Hepatocyte (in vitro differentiated cells): ENCODE data around the gene PHACTR1. TPM values are rescaled to one million over a fixed set of nuclear protein-coding genes. Genes with fewer than 3 reads are reported as not detected.

Source experiments
- DNase-seq: peaks from one replicate; pipeline ENCODE4 v3.0.0-alpha.2; 2016; ENCODE audit warnings: low spot score
- H2AFZ ChIP-seq: fragments of 200-600 bp; sonication (generic); 2 replicates; pipeline ENCODE4 v1.6.0; 2016; ENCODE audit warnings: antibody characterized with exemption, mild to moderate bottlenecking
- H3K27ac ChIP-seq: fragments of 200-600 bp; sonication (generic); 2 replicates; pipeline ENCODE4 v1.5.1; 2016; ENCODE audit warnings: mild to moderate bottlenecking
- H3K27me3 ChIP-seq: fragments of 200-600 bp; sonication (generic); 2 replicates; pipeline ENCODE4 v1.6.1; 2016
- H3K36me3 ChIP-seq: fragments of 200-600 bp; sonication (generic); replicated peaks from 2 replicates; pipeline ENCODE4 v1.5.1; 2016; ENCODE audit warnings: low read depth; ENCODE audit not compliant: insufficient read depth
- H3K4me1 ChIP-seq: fragments of 200-600 bp; sonication (generic); 2 replicates; pipeline ENCODE4 v1.5.1; 2016; ENCODE audit warnings: mild to moderate bottlenecking, moderate library complexity; ENCODE audit not compliant: insufficient read depth
- H3K4me2 ChIP-seq: fragments of 200-600 bp; sonication (generic); 2 replicates; pipeline ENCODE4 v1.6.0; 2016
- H3K4me3 ChIP-seq: fragments of 200-600 bp; sonication (generic); 2 replicates; pipeline ENCODE4 v1.5.1; 2016; ENCODE audit warnings: mild to moderate bottlenecking
- H3K79me2 ChIP-seq: fragments of 200-600 bp; sonication (generic); 2 replicates; pipeline ENCODE4 v1.6.0; 2017; ENCODE audit warnings: mild to moderate bottlenecking
- H3K9me2 ChIP-seq: fragments of 200-600 bp; sonication (generic); replicated peaks from 2 replicates; pipeline ENCODE4 v1.6.0; 2017; ENCODE audit warnings: mild to moderate bottlenecking; ENCODE audit not compliant: insufficient read depth
- H3K9me3 ChIP-seq: fragments of 200-600 bp; sonication (generic); 2 replicates; pipeline ENCODE4 v1.5.1; 2016; ENCODE audit warnings: low read depth, mild to moderate bottlenecking
- H4K20me1 ChIP-seq: fragments of 200-600 bp; sonication (generic); 2 replicates; pipeline ENCODE4 v1.6.0; 2016; ENCODE audit warnings: mild to moderate bottlenecking; ENCODE audit not compliant: insufficient read depth, poor library complexity, severe bottlenecking
- CTCF ChIP-seq: fragments of 200-600 bp; sonication (generic); IDR thresholded peaks from 2 replicates; pipeline ENCODE4 v1.5.1; 2016; ENCODE audit warnings: antibody characterized with exemption, mild to moderate bottlenecking; ENCODE audit not compliant: poor library complexity
- EZH2 ChIP-seq: fragments of 200-600 bp; sonication (generic); IDR thresholded peaks from 2 replicates; pipeline ENCODE4 v1.6.1; 2016; ENCODE audit warnings: antibody characterized with exemption, mild to moderate bottlenecking, borderline replicate concordance
- EZH2phosphoT487 ChIP-seq: fragments of 200-600 bp; sonication (generic); IDR thresholded peaks from one replicate; pipeline ENCODE4 v1.6.1; 2018; ENCODE audit warnings: antibody characterized with exemption, mild to moderate bottlenecking, low read depth, moderate library complexity; ENCODE audit not compliant: unreplicated experiment, severe bottlenecking
- WGBS: methylation state at CpG from one replicate; pipeline ENCODE4 v1.1.6; 2016; ENCODE audit warnings: low lambda C conversion rate; ENCODE audit errors: missing lambda C conversion rate; 5-methylcytosine and 5-hydroxymethylcytosine counted together
- polyA plus RNA-seq: library from polyadenylated mRNA; unstranded; fragments of >200 nt; fragmentation: Nextera tagmentation; extraction: Ambion mirVana; gene quantifications from 2 replicates; pipeline ENCODE4 v1.2.1, GENCODE V29; 2016
- total RNA-seq: library from RNA; depleted of rRNA; stranded (reverse); fragments of >200 nt; gene quantifications from 2 replicates; pipeline ENCODE4 v1.2.3, GENCODE V29; 2014

Gene PHACTR1
- total and polyA plus RNA-seq, 2 experiments from 2014 or later = 3.0 to 4.3 TPM

- H2AFZ ChIP-seq = no peak overlapping the region
- TF ChIP-seq EZH2phosphoT487 = no peak
- no peak for TF ChIP-seq CTCF
- TF ChIP-seq EZH2 = no peak
- no peak for DNase-seq
- no peak overlapping the region for H3K4me3 ChIP-seq
- no peaks in the 10 kb centered on the region for H3K9me3 ChIP-seq
- H4K20me1 ChIP-seq = no peaks in the 10 kb centered on the region
- H3K4me1 ChIP-seq = peaks cover 8% of the 10 kb centered on the region
- no peaks in the 10 kb centered on the region for H3K27me3 ChIP-seq
- peak overlapping the region; percentile 80 for H3K27ac ChIP-seq
- no peaks in the 10 kb centered on the region for H3K36me3 ChIP-seq
- no peaks in the 10 kb centered on the region for H3K79me2 ChIP-seq
- WGBS = 93% methylated on average over 13 of the region's 13 CpGs
- no peaks in the 10 kb centered on the region for H3K9me2 ChIP-seq
- peak overlapping the region; percentile 50 for H3K4me2 ChIP-seq
These were observed 572.4 kb downstream of the PHACTR1 start for GRCh38 chr6:13288969-13289391.

- DNase-seq = peak; percentile 66
- Histone ChIP-seq H3K27me3 (no peaks in the 10 kb centered on the region), H4K20me1 (no peaks in the 10 kb centered on the region), H3K4me1 (peaks cover 8% of the 10 kb centered on the region), H2AFZ (no peak overlapping the region), H3K36me3 (no peaks in the 10 kb centered on the region), H3K4me3 (no peak overlapping the region), H3K9me2 (no peaks in the 10 kb centered on the region), H3K9me3 (no peaks in the 10 kb centered on the region), H3K4me2 (peak overlapping the region; percentile 50), H3K79me2 (no peaks in the 10 kb centered on the region), H3K27ac (peak overlapping the region; percentile 80)
- 43% methylated on average over 9 of the region's 9 CpGs for WGBS
- no peak for TF ChIP-seq EZH2
- TF ChIP-seq EZH2phosphoT487 = no peak
- TF ChIP-seq CTCF = no peak
These were observed 573.3 kb downstream of the PHACTR1 start for GRCh38 chr6:13289789-13290318.

- WGBS = 85% methylated on average over 2 of the region's 2 CpGs
- peak overlapping the region; percentile 80 for H3K27ac ChIP-seq
- H3K36me3 ChIP-seq = no peaks in the 10 kb centered on the region
These were observed 573.8 kb downstream of the PHACTR1 start for GRCh38 chr6:13290335-13290734.

More at GRCh38 chr6:13290335-13290734, 573.8 kb downstream of the PHACTR1 start:
- Histone ChIP-seq H3K79me2 (no peaks in the 10 kb centered on the region), H3K4me1 (peaks cover 8% of the 10 kb centered on the region), H3K9me3 (no peaks in the 10 kb centered on the region), H3K9me2 (no peaks in the 10 kb centered on the region), H2AFZ (no peak overlapping the region), H4K20me1 (no peaks in the 10 kb centered on the region), H3K27me3 (no peaks in the 10 kb centered on the region), H3K4me2 (peak overlapping the region; percentile 50), H3K4me3 (no peak overlapping the region)
- TF ChIP-seq EZH2phosphoT487 (no peak), CTCF (no peak), EZH2 (no peak)
- DNase-seq = no peak
